COLO829 (cell line): Measurements from ENCODE around the gene EQTN.
"Not testable (repeated sequence)": the region's sequence is repeated elsewhere in the genome, so short reads cannot be mapped to it uniquely, and the experiment has no call there.

Experiments used
- DNase-seq: peaks from one replicate; pipeline ENCODE4 v3.0.0; 2012; ENCODE audit warnings: low spot score

EQTN gene

DNA sequence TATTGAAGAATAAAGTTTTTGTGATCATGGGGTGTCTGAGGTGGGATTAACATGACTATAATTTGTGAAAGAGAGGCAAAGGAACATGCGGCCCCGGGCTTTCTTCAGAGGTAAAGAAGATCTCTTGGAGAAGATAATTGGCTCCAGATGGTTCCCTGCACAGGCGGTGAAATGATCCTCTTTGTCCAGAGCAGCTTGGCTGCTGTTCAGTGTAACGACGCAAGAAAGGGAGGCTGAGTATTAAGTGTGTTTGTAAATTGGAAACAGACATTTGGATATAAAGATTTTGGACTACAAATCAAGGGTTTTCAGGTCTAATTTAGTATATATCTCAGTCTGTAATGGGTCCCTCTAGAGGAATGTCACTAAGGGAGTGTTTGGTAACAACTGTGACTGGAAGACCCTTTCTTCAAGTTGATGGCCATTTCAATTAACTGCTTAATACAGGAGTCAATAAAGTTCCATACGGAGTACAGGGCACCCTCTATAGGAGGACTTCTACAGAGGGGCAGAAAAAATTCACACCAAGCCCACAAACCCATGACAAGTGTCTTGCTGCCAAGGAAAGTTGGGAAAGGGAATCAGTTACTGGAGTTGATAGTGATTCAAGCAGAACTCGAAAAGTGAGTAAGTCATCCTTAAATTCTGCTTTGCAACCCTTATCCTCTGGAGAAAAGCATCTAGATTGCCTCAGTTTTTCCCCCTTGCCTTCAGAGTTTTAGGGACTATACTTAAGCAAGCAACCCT lies 4.1 kb downstream of the EQTN start:
- no peak for DNase-seq

DNA sequence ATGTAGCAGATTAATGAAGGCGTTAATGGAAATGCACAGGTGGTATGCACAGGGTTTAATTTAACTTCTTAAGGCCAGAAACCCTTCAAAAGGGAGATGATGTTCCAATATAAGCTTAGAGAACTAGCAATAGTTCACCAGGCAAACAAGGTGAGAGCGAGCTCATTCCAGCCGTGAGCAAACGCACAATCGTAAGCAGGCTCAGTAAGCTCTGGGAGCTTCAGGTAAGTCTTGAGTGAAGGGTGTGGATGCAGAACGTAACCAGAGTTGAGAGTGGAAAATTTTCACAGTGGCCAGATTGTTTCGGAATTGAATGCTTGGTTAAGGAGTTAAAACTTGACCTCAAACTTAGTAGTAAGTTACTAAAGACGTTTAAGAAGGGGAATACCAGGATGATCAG lies 5.7 kb downstream of the EQTN start:
- no peak for DNase-seq

DNA sequence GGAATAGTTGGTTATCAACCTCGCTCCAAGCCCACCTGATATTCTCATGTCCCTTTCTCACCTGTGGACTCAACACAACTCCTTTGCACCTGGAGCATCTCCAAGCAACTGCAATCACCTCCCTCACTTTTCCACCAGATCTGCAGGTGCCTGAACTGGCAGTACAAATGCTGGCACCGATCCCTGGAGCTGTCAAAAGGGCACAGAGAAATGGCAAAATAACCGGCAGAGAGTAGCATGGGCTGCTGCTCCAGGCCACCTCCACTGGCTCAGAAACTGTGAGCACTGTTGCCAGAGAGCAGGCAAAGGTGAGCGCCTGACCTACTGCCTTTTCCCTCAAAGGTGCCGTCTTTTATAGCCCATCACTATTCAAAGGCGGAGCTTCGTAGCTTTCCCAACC lies 14.7 kb downstream of the EQTN start:
- DNase-seq, result no peak

DNA sequence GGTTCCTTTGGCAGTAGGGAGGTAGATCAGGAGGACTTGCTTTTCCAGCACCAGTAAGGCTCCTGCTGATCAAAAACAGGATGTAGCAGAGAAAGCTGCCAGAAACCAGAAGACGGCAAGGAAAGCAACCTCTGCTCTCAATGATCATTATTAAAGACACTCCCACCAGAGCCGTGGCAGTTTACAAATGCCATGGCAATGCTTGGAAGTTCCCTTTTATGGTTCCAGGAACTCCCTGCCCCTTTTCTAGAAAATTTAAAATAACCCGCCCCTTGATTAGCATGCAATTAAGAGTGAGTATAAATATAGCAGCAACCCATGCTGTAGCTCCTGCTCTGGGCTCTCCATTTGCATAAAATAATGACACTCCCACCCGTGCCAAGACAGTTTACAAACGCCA lies 16.1 kb downstream of the EQTN start:
- no peak for DNase-seq

DNA sequence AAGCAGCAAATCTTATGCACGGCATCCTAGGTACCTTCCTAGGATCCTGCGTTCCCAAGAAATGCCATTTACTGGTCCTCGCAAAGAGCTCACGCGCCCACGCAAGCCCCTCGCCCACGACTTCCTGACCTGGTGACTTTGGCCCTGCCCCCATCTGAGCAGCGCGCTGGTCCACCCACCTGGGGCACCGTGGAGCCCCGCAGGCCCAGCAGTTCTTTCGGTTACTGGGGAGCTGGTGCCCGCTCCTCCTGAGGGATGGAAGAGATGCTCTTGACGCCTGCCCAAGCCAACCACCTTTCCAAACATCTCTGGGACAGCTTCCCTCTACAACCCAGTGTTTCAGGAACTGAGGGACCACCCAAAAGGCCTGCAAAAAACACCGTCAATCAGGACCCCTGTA lies 16.7 kb downstream of the EQTN start:
- no peak for DNase-seq

DNA sequence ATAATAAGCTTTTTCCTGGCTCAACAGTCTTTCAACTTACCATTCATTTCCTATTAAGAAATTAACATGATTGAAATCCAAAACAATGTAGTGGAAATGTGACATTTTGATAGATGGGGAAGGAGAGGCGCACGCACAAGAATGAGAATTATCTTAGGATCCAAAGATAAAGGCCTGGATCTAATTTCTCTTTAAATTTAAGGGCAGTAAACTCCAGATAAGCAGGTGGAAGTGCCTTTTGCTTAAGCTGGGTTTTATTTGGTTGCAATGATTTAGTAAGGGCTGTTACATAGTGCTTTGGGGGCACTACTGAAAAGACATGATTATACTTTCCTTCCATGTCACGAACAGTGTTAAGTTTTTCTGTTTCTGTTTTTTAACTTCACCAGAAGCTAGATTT lies 17.3 kb downstream of the EQTN start:
- DNase-seq, result no peak

DNA sequence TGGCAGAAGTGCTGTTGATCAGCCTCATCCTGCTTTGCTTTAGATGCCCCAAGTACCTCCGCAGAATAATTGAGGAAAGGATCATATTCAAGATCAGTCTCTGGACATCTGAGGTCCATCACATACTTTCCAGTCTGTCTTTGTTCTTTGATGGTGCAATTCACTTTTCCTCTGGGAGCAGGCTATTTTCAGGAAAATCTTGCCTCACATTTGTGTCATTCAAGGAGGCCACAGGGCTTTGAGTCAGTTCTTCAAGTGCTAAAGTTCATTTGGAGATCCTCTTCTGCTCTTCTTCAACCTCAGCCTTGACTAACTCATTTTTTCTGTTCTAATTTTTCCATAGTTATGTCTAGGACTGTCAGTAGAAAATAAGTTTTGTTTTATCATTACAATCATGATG lies 18.6 kb downstream of the EQTN start:
- no peak for DNase-seq

DNA sequence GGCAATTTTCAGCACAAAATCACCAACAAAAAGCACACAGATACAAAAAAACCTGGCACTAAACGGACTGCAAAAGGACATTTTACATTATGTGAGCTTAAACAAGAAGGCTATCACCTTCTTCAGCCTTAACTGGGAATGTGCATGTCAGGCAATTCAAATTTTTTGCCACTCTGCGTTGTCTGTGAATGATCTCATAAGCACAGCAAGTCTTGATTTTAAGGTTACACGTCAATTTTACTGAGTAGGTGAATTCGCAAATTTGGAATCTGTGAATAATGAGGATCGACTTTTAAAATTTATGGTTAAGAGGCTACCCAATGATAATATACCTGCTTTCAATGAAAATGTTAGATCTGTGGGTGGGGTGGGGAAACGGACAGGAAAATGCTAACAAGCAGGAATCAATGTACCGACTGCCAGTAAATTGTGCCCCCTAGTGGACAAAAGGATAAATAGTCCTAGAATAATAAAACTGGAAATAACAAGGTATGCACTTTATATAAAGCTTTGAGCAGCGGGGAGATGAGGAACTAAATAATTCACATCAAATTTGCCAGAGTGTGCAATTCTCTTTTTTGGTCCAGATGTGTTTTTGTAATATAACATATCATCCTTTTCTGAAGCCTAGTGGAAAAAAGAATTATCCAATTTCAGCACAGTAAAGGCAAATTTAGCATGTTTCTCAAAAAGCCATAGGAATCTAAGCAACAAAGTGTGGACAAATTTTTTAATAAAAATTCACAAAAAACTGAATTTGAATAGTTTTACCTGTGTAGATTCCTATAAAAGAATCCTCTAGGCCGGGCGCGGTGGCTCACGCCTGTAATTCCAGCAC lies 20.5 kb downstream of the EQTN start:
- peak; percentile 41 for DNase-seq

DNA sequence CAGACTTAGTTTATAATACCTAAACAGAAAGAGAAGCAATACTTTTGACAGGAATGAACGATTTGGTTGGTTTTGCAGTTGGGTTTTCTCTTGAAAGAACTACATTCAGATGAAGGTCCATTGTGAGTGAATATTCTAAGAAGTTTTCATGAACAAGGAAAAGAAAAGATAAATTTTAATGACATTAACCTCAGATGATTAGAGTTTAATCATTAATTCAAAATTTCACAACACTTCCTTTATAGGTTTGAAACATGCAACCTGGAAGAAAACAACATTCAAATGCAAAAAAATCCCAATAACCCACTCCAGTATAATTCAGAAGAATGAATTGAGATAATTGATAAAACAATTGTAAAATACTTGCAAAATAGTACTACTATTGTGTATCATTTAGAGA lies 23.8 kb downstream of the EQTN start:
- DNase-seq, result no peak

DNA sequence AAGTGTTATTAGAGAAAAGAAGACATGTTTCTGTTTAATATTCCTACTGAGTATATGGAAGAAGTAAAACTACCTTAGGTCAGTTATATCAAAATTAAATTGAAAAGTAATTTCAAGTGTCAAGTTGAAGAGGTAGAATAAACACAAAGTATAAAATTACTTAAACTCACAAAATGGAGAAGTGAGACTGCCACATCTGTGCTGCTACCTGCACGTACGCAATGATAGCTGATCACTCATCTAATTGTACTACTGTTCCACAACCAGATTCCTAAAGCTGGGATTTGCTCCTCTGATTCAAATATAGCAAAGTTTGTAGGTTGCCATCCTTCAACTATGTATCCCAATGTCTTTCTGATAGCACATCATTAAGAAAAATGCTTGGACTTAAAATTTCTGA lies 24.8 kb downstream of the EQTN start:
- DNase-seq, result no peak

DNA sequence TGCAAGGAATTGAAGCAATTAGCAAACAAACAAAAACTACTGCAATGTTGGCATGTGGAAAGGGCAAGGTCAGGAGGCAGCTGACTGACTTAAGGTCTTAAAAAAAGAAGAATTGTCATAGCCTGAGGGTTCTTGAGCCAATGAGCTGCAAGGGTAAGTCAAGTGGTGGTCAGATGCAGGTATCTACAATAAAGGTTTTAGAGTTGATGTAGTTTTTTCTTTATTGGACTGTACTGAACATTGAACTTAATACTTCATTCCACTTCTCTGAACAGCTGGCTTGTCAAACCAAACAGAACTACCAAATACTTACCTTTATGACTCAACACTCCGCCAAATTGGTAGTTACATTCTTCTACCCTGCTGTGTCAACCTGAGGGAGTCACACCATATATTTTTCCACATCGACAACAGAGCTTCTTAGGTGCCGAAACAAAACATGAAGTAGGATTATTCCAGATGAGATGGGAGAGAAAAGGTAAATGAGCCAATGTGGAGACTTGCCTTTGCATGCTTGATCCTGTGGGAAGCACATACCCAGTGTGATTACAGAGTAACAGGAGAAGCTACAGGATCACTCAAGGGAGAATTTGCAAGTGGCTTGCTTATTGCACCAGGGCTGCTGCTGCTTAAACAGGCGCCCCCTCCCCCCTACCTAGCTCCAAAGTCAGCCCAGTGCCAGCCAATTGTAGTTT lies 35.3 kb downstream of the EQTN start:
- DNase-seq, result no peak

DNA sequence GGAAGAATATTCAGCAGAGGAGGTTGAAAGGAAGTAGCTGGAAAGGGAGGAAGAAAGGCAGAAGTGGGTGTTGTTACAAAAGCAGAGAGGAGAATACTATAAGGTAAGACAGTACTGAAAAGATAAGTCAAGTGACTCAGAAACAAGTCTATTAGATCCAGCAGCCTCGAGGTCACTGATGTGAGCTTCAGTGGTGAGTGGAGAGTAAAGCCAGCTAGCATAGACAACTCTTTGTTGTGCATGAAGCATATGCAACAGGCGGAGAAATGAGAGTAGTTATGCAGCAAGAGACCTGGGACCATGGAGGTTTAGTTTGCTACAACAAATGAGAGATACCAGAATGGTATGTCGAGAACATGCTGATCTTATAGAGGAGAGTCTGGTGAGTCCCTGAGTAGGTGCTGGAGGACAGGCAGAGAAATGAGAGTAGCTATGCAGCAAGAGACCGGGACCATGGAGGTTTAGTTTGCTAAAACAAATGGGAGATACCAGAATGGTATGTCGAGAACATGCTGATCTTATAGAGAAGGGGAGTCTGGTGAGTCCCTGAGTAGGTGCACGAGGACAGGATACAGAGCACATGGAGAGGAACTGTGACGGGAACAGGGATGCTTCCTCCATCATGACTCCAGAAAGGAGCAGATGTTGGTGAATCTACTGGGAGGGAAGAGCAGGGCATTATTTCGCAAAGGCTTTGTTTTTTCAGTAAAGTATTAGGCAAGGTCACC lies 36.0 kb downstream of the EQTN start:
- DNase-seq, result no peak

DNA sequence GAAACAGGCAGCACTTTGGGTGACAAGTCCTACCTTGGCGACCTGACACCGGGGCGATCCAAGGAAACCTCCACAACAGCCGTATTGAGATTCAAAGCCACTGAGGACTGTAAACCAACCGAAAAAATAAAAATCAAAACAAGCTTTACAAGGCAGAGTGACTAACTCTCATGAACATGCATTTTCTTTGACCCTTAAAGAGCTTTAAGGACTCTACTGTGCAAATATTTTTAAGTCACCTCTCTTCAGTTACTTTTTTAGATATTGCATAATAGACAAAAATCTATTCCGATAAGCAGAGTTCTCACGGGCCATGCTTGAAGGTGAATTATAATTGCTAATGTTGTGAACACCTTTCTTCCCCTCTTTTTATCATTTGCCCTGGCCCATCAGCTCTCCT lies 38.3 kb downstream of the EQTN start:
- no peak for DNase-seq

DNA sequence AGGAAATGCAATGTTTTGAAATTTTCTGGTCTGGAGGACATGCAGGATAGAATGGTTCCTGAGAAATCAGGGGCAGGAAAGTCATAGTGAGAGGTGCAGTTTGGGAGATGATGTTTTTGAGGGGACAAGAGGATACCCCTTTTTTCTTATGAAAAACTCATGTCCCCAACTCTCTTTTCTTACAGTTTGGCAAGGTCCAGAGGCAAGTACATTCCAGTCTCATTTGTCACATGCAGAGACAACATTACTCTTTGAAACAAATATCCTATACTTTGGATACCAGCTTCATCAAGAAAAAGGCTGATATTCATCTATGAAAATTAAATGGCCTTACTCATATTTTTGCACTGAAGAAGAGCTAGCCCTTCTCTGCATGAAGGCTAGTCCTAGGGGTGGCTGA lies 48.2 kb downstream of the EQTN start:
- DNase-seq, result no peak

DNA sequence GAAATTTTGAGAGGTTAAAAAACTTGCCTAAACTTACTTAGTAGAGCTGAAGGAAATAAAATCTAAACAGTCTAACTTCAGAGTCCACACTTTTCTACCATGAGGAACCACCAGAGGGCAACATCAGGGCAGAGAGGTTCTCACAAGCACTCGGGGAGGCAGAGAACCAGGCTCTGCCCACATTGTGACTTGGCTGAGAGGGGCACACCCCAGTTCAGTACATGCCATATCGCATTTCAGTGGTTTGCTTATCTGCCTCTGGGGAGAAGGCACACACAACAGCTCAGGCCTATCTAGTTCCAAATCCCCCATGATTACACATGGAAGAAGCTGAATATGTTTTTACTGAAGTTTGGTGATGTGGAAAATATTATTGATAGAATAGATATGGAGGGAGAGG lies 49.2 kb downstream of the EQTN start:
- peak; percentile 50 for DNase-seq

DNA sequence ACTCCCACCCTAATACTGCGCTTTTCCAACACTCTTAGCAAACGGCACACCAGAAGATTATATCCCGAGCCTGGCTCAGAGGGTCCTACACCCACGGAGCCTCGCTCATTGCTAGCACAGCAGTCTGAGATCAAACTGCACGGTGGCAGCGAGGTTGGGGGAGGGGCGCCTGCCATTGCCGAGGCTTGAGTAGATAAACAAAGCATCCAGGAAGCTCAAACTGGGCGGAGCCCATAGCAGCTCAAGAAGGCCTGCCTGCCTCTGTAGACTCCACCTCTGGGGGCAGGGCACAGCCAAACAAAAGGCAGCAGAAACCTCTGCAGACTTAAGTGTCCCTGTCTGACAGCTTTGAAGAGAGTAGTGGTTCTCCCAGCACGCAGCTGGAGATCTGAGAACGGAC lies 57.3 kb downstream of the EQTN start:
- DNase-seq, result not testable (repeated sequence)
